ENCODE data around the gene ARHGEF6. TPM values are rescaled to one million over a fixed set of nuclear protein-coding genes. Genes with fewer than 3 reads are reported as not detected.
A peak's percentile ranks its signal among the peaks of the same experiment; 100 is the strongest.

Gene ARHGEF6
- total and polyA plus RNA-seq, 12 donors, result 9.1 to 37.9 (median 25.0) TPM

DNA sequence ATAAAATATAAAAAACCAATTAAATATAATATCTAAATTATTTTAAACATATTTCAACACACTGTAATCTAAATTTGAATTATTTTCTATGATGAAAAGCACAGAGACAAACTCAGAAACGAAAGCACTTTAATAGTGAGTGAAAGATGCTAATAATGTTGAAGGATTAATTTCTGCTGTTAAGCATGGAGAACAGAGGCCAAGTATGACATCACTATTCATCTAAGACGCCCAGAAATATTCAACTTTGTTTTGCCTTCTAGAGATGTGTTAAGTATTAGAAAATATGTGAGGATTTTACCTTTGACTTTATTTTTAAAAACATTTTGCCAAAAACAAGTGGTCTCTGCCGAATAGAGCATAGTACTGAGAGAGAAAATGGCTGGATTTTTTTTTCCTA, 19.3 kb downstream of the ARHGEF6 start:
- Histone ChIP-seq H3K9me3 (replicated peaks in 1 of 3) (no peaks in the 10 kb centered on the region), H3K4me1 (replicated peaks in 1 of 2) (peaks cover 3 to 8% of the 10 kb centered on the region in 2 donors), H3K27ac (no peak overlapping the region), H3K36me3 (replicated peaks in 1 of 2) (no peaks in the 10 kb centered on the region), H3K27me3 (peaks cover 7% of the 10 kb centered on the region), H3K4me3 (no peak overlapping the region)
- TF ChIP-seq, protein P1, sequence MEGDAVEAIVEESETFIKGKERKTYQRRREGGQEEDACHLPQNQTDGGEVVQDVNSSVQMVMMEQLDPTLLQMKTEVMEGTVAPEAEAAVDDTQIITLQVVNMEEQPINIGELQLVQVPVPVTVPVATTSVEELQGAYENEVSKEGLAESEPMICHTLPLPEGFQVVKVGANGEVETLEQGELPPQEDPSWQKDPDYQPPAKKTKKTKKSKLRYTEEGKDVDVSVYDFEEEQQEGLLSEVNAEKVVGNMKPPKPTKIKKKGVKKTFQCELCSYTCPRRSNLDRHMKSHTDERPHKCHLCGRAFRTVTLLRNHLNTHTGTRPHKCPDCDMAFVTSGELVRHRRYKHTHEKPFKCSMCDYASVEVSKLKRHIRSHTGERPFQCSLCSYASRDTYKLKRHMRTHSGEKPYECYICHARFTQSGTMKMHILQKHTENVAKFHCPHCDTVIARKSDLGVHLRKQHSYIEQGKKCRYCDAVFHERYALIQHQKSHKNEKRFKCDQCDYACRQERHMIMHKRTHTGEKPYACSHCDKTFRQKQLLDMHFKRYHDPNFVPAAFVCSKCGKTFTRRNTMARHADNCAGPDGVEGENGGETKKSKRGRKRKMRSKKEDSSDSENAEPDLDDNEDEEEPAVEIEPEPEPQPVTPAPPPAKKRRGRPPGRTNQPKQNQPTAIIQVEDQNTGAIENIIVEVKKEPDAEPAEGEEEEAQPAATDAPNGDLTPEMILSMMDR (IDR thresholded peaks at IDR 0.05), result no peak
- TF ChIP-seq POLR2A (IDR thresholded peaks at IDR 0.05), result no peak
- intact Hi-C loops (cut with DNase I), result loop anchor here in 1 of 2 donors (10.0 kb wide), 1 partner anchor 103 kb away; no protein-coding TSS in a partner anchor
- WGBS, 4 donors, result 43 to 61% (median 51%) methylated on average over 3 of the region's 3 CpGs
- no peak for DNase-seq

DNA sequence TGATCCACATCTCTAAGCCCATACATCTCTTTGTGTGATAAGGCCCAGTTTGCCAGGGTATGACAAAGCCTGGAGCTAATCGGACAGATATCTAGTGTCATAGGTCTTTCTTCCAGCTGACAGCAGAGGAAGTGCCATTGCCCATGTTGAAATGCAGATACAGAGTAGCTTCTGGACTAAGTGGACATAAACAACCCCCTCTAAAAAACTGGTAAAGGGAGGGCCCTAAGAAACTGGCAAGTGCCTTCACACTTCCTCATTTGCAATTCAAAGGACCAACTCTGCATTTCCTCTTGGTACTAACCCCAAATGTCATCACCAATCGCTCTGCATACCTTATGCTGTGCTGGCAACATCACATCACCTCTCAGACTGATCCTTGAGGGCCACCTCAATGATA, 20.8 kb downstream of the ARHGEF6 start:
- H3K4me3 ChIP-seq, result no peak overlapping the region
- H3K27me3 ChIP-seq, result peaks cover 7% of the 10 kb centered on the region
- no peaks in the 10 kb centered on the region for H3K4me1 ChIP-seq (replicated peaks in 1 of 2)
- TF ChIP-seq, protein P1 (IDR thresholded peaks at IDR 0.05), result no peak
- no peak for TF ChIP-seq POLR2A (IDR thresholded peaks at IDR 0.05)
- no peaks in the 10 kb centered on the region for H3K36me3 ChIP-seq (replicated peaks in 1 of 2)
- intact Hi-C loops (cut with DNase I), result loop anchor here in 1 of 2 donors (10.0 kb wide), 1 partner anchor 105 kb away; no protein-coding TSS in a partner anchor
- WGBS, 4 donors, result 31 to 67% (median 50%) methylated on average over 1 to 2 of the region's 2 CpGs
- no peak overlapping the region for H3K27ac ChIP-seq
- H3K9me3 ChIP-seq (replicated peaks in 1 of 3), result no peaks in the 10 kb centered on the region
- DNase-seq, result no peak

DNA sequence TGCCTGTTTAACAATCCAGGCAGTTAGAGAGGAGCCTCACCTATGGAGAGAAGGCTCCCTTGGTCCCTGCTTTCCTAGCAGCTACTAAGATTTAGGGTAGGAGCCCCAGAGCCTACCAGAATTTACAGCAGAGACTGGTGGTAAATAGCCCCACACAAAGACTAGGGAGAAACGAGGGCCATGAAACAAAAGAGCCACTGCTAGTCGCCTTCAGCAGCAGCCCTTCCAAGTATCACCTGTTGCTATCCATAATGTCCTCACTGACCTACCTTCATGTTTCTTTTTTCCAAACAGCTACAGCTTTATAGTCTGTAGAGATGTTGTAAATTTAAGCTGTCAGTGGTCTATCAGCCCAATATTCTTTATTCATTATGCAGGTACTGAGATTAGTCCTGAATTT, 25.3 kb downstream of the ARHGEF6 start:
- intact Hi-C loops (cut with DNase I), result no loop called here
- WGBS, 4 donors, result 61 to 100% (median 74%) methylated on average over 1 to 2 of the region's 2 CpGs

DNA sequence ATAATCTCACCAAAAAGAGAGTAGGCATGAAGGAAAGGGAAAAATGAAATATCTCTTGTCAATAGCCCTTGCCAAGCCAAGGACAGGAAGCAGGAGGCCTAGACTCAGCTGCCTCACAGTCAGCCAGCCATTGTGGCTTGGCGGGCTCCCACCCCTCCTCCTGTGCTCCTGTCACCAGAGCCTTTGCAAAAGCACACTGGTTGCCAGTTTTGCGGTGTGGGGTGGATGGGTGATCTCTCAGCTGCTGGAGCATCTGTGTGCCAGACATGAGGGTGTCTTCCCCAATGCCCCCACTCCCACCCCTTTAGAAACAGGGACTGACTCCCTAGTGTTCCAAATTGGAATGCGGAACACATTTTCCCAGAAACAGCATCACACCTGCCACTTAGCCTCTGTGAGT, 26.1 kb downstream of the ARHGEF6 start:
- WGBS, 4 donors, result 33 to 66% (median 57%) methylated on average over 2 to 3 of the region's 3 CpGs
- intact Hi-C loops (cut with DNase I), result no loop called here
- peaks cover 0 to 8% of the 10 kb centered on the region in 2 donors for H3K4me1 ChIP-seq (replicated peaks in 1 of 2)

More for the DNA sequence above, 25.3 kb downstream of the ARHGEF6 start:
- no peak for DNase-seq
- H3K4me1 ChIP-seq (replicated peaks in 1 of 2), result peaks cover 0 to 8% of the 10 kb centered on the region in 2 donors
- H3K27ac ChIP-seq, result no peak overlapping the region
- no peaks in the 10 kb centered on the region for H3K36me3 ChIP-seq (replicated peaks in 1 of 2)
- TF ChIP-seq, protein P1 (IDR thresholded peaks at IDR 0.05), result no peak
- TF ChIP-seq POLR2A (IDR thresholded peaks at IDR 0.05), result no peak
- no peaks in the 10 kb centered on the region for H3K9me3 ChIP-seq (replicated peaks in 1 of 3)
- no peaks in the 10 kb centered on the region for H3K27me3 ChIP-seq
- no peak overlapping the region for H3K4me3 ChIP-seq

More for the DNA sequence above, 26.1 kb downstream of the ARHGEF6 start:
- DNase-seq, result peak in 5 of 7 donors; percentile 25 to 60 (median 47)
- TF ChIP-seq POLR2A (IDR thresholded peaks at IDR 0.05), result no peak
- TF ChIP-seq, protein P1 (IDR thresholded peaks at IDR 0.05), result no peak
- Histone ChIP-seq H3K27me3 (no peaks in the 10 kb centered on the region), H3K36me3 (replicated peaks in 1 of 2) (no peaks in the 10 kb centered on the region), H3K27ac (peak overlapping the region in 1 of 5 donors; percentile 32), H3K9me3 (replicated peaks in 1 of 3) (no peaks in the 10 kb centered on the region), H3K4me3 (no peak overlapping the region)

Measured in adrenal gland (tissue), 12 donors.